ENCODE results near the gene DAB2. TPM values are rescaled to one million over a fixed set of nuclear protein-coding genes. Genes with fewer than 3 reads are reported as not detected.

DAB2 gene
- total and polyA plus RNA-seq, 2 of the 8 experiments (the other 6 are each of a cell fraction or from before 2014, with no cell fraction given): 2.6 to 4.9 TPM

- H2BK15ac ChIP-seq (ENCODE audit: low read length): no peak overlapping the region
- H3K14ac ChIP-seq (ENCODE audit: insufficient read length): no peak overlapping the region
- no peak overlapping the region for H3K23ac ChIP-seq (ENCODE audit: insufficient read length)
- H3K18ac ChIP-seq (ENCODE audit: extremely low read depth, low read length): no peak overlapping the region
- H2AK5ac ChIP-seq (ENCODE audit: low read depth, low read length): no peak overlapping the region
- WGBS, 2 experiments (ENCODE audit: extremely low coverage in 1 of 2, insufficient coverage in 1 of 2, insufficient read length in 1 of 2, insufficient replicate concordance in 2 of 2, low coverage in 1 of 2, low lambda C conversion rate in 2 of 2, missing lambda C conversion rate in 1 of 2): 94% methylated on average over 1 of the region's 1 CpG; no CpG with 5 or more reads in 1 of the 2 experiments
- H3K4ac ChIP-seq (replicated peaks; ENCODE audit: insufficient read length, low read depth, low read length): no peak overlapping the region
- DNase-seq (ENCODE audit: low read depth in 1 of 2, low spot score in 2 of 2) (no peak), FAIRE-seq (no peak)
- CTCF ChIA-PET (ENCODE audit: partially characterized antibody): no interaction called here
- no peak overlapping the region for H2AFZ ChIP-seq (ENCODE audit: low read length)
- no peak overlapping the region for H2BK12ac ChIP-seq (ENCODE audit: low read depth, low read length)
- no peak overlapping the region for H2BK120ac ChIP-seq (replicated peaks; ENCODE audit: low read depth, low read length)
- H3K27ac ChIP-seq (ENCODE audit: low read depth, low read length): no peak overlapping the region
- peaks cover 14 to 16% of the 10 kb centered on the region in 2 experiments; a peak in 3 of 4 replicates for H3K9me3 ChIP-seq (ENCODE audit: insufficient read depth in 2 of 2, low read depth in 1 of 2, low read length in 1 of 2)
- POLR2A ChIA-PET (ENCODE audit: partially characterized antibody): no interaction called here
- no peaks in the 10 kb centered on the region for H4K20me1 ChIP-seq (replicated peaks in 1 of 2; ENCODE audit: control insufficient read depth in 1 of 2, insufficient read depth in 2 of 2, low read length in 2 of 2)
- H3K9ac ChIP-seq (replicated peaks in 1 of 4; ENCODE audit: extremely low read depth in 1 of 4, low read depth in 3 of 4, low read length in 3 of 4): no peak overlapping the region
- H4K5ac ChIP-seq (ENCODE audit: insufficient read length, low read depth, low read length): no peak overlapping the region
- no peak overlapping the region for H4K91ac ChIP-seq (replicated peaks; ENCODE audit: insufficient read length, low read length)
- H2BK20ac ChIP-seq (ENCODE audit: low read length): no peak overlapping the region
- no peaks in the 10 kb centered on the region for H3K4me1 ChIP-seq (replicated peaks in 1 of 4; ENCODE audit: control insufficient read depth in 3 of 4, insufficient read depth in 4 of 4, low read length in 3 of 4)
- no peak overlapping the region for H3K4me2 ChIP-seq (ENCODE audit: insufficient read depth in 1 of 2, low read depth in 2 of 2, low read length in 2 of 2)
- H4K8ac ChIP-seq (ENCODE audit: extremely low read depth, insufficient read depth, low read length): no peak overlapping the region
- H3K79me2 ChIP-seq (ENCODE audit: control insufficient read depth in 1 of 2, insufficient read depth in 2 of 2, low read length in 2 of 2): no peaks in the 10 kb centered on the region
- no peak overlapping the region for H2BK5ac ChIP-seq (ENCODE audit: low read depth, low read length)
- H3K4me3 ChIP-seq (ENCODE audit: extremely low read depth in 1 of 4, insufficient read depth in 2 of 4, low read depth in 3 of 4, low read length in 4 of 4): no peak overlapping the region
- H3K23me2 ChIP-seq (ENCODE audit: low read depth, low read length): no peaks in the 10 kb centered on the region
- H3K56ac ChIP-seq (replicated peaks; ENCODE audit: insufficient read length, low read depth, low read length): no peak overlapping the region
- no peaks in the 10 kb centered on the region for H3K36me3 ChIP-seq (ENCODE audit: control insufficient read depth in 2 of 4, insufficient read depth in 4 of 4, low read length in 3 of 4)
- no peaks in the 10 kb centered on the region for H3K79me1 ChIP-seq (ENCODE audit: low read depth, low read length)
- no peaks in the 10 kb centered on the region for H3K27me3 ChIP-seq (replicated peaks in 1 of 4; ENCODE audit: control insufficient read depth in 3 of 4, extremely low read depth in 1 of 4, insufficient read depth in 3 of 4, low read length in 3 of 4)
- no peak for TF ChIP-seq TCF12 (IDR thresholded peaks at IDR 0.05; ENCODE audit: low read depth, low read length)
- TF ChIP-seq TAF1 (IDR thresholded peaks at IDR 0.05; ENCODE audit: low read depth, low read length): no peak
- no peak for TF ChIP-seq EZH2 (IDR thresholded peaks at IDR 0.05; ENCODE audit: low read depth, low read length, severe bottlenecking)
- TF ChIP-seq JUN (IDR thresholded peaks at IDR 0.05; ENCODE audit: low read depth, low read length): no peak
- no peak for TF ChIP-seq NRF1 (IDR thresholded peaks at IDR 0.05; ENCODE audit: low read depth, low read length)
- TF ChIP-seq CTBP2 (IDR thresholded peaks at IDR 0.05; ENCODE audit: borderline replicate concordance, insufficient read depth, insufficient read length, low read length): no peak
- TF ChIP-seq HDAC6 (IDR thresholded peaks at IDR 0.05; ENCODE audit: low read depth, low read length): no peak
- no peak for TF ChIP-seq CHD2 (IDR thresholded peaks at IDR 0.05; ENCODE audit: low read length)
- no peak for TF ChIP-seq SIRT6 (IDR thresholded peaks at IDR 0.05; ENCODE audit: low read length)
- no peak for TF ChIP-seq CHD1 (IDR thresholded peaks at IDR 0.05; ENCODE audit: low read depth, low read length)
- TF ChIP-seq SP4 (IDR thresholded peaks at IDR 0.05; ENCODE audit: low read length): no peak
- TF ChIP-seq ZNF274 (IDR thresholded peaks at IDR 0.05; ENCODE audit: borderline replicate concordance, extremely low read depth, low read length): no peak
- TF ChIP-seq ATF2 (IDR thresholded peaks at IDR 0.05; ENCODE audit: low read length): no peak
- TF ChIP-seq FOSL1 (IDR thresholded peaks at IDR 0.05; ENCODE audit: insufficient read depth, low read depth, low read length): no peak
- TF ChIP-seq BRCA1 (IDR thresholded peaks at IDR 0.05; ENCODE audit: low read depth, low read length): no peak
Observed at GRCh38 chr5:39352951-39353350, 71.8 kb downstream of the DAB2 start.
